ENCODE data around the gene DAGLA. TPM values are rescaled to one million over a fixed set of nuclear protein-coding genes. Genes with fewer than 3 reads are reported as not detected.

The DAGLA gene
- total RNA-seq, 2 donors from 2014 or later = 7.0 to 9.9 TPM

- intact Hi-C loops (cut with DNase I) = no loop called here
- H3K27ac ChIP-seq = no peak overlapping the region
- ATAC-seq (no peak), DNase-seq (no peak)
- TF ChIP-seq CTCF (IDR thresholded peaks at IDR 0.05) (no peak), POLR2A (IDR thresholded peaks at IDR 0.05) (no peak)
- 88 to 92% methylated on average over 13 to 19 of the region's 19 CpGs for WGBS, 2 donors
- no peaks in the 10 kb centered on the region for H3K27me3 ChIP-seq
- no peaks in the 10 kb centered on the region for H3K4me1 ChIP-seq
- H3K9me3 ChIP-seq = no peaks in the 10 kb centered on the region
- H3K36me3 ChIP-seq (replicated peaks in 1 of 2; ENCODE audit: insufficient read depth in 1 of 2, low read depth in 2 of 2) = peaks cover 0 to 3% of the 10 kb centered on the region in 2 donors
- no peak overlapping the region for H3K4me3 ChIP-seq
Observed at GRCh38 chr11:61717286-61718033, 37.3 kb downstream of the DAGLA start.

DNA sequence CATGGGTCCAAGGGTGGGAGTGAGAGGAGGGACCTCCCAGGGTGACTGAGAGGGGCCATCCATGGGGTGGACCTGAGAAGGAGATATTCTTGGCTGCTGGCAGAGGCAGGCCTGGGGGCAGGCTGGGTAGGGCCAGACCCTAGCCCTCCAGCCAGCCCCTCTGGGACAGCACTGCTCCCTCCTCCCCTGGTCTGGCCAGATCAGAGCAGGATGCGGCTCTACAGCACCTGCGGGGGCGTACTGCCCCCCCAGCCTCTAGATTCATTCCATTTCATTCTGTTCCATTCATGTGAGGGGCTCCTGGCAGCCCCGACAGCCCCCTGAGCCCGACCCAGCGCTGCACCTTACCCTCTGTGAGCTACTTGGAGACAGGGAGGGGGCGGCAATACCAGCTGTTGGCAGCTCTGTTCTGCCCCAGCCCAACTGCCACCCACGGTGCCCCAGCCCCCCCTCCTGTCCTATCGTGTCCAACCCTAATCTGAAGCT lies 37.9 kb downstream of the DAGLA start:
- Histone ChIP-seq H3K4me3 (no peak overlapping the region), H3K27me3 (no peaks in the 10 kb centered on the region), H3K36me3 (replicated peaks in 1 of 2; ENCODE audit: insufficient read depth in 1 of 2, low read depth in 2 of 2) (peaks cover 0 to 3% of the 10 kb centered on the region in 2 donors), H3K9me3 (no peaks in the 10 kb centered on the region), H3K27ac (no peak overlapping the region), H3K4me1 (no peaks in the 10 kb centered on the region)
- DNase-seq (no peak), ATAC-seq (no peak)
- TF ChIP-seq POLR2A (IDR thresholded peaks at IDR 0.05) = no peak
- no peak for TF ChIP-seq CTCF (IDR thresholded peaks at IDR 0.05)
- intact Hi-C loops (cut with DNase I) = no loop called here
- 59 to 64% methylated on average over 6 to 9 of the region's 9 CpGs for WGBS, 2 donors

DNA sequence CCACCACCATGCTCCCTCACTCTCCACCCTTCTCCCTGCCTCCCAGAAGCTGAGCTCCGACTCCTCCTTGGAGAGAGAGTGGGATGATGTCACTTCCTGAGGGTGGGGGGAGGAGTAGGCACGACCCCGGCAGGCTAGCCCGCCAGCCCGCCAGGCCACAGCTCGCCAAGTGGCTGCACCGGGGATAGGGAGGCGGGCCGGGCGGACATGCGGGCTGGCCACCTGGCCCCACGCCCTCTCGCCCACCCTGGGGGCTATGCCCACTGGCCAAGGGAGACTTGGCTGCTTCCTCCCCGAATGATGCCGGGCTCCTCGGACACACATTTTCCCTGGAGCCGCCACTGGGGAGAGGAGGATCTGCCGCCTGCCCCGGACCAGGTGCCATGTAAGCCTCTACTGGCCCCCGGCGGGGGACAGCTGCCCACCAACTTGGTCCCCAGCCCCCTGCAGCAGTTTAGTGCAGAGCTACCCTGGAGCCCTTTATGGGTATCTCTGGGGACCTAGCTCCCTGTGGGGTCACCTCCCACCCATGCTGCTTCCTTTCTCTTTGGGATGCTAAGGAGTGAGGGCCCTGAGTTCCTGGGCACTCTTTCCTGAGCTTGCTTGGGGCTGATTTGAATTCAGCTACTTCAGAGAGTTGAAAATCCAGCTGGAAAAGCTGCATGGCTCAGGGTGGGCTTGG lies 38.6 kb downstream of the DAGLA start:
- Histone ChIP-seq H3K27ac (no peak overlapping the region), H3K27me3 (no peaks in the 10 kb centered on the region), H3K36me3 (replicated peaks in 1 of 2; ENCODE audit: insufficient read depth in 1 of 2, low read depth in 2 of 2) (peaks cover 0 to 8% of the 10 kb centered on the region in 2 donors), H3K9me3 (no peaks in the 10 kb centered on the region), H3K4me1 (no peaks in the 10 kb centered on the region), H3K4me3 (no peak overlapping the region)
- intact Hi-C loops (cut with DNase I) = no loop called here
- peak; percentile 36 for ATAC-seq
- TF ChIP-seq CTCF (IDR thresholded peaks at IDR 0.05) (no peak), POLR2A (IDR thresholded peaks at IDR 0.05) (no peak)
- DNase-seq = no peak
- WGBS, 2 donors = 83% methylated on average over 4 to 20 of the region's 21 CpGs

DNA sequence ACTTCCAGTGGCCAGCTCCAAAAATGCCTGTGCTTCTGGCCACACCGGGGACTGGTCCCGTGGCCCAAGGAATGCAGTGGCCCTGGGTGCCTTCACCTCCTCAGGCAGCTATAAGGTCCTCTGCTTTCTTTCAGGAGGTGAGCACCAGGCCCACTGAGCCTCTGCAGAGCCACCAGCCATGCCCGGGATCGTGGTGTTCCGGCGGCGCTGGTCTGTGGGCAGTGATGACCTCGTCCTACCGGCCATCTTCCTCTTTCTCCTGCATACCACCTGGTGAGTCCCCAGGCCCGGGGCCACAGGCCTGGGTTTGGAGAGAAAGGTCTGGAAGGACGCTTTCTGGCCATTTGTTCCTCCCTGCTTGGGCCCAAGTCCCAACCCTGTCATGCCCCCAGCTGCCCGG lies 39.8 kb downstream of the DAGLA start:
- Histone ChIP-seq H3K9me3 (no peaks in the 10 kb centered on the region), H3K36me3 (replicated peaks in 1 of 2; ENCODE audit: insufficient read depth in 1 of 2, low read depth in 2 of 2) (peaks cover 0 to 12% of the 10 kb centered on the region in 2 donors), H3K4me3 (no peak overlapping the region), H3K27me3 (no peaks in the 10 kb centered on the region), H3K27ac (no peak overlapping the region), H3K4me1 (no peaks in the 10 kb centered on the region)
- intact Hi-C loops (cut with DNase I) = no loop called here
- WGBS, 2 donors = 86% methylated on average over 12 of the region's 12 CpGs; no CpG with 5 or more reads in 1 of the 2 donors
- TF ChIP-seq CTCF (IDR thresholded peaks at IDR 0.05) (no peak), POLR2A (IDR thresholded peaks at IDR 0.05) (no peak)
- DNase-seq = no peak
- ATAC-seq = no peak
